Left cardiac atrium (tissue), 4 donors: ENCODE data around the gene ITPR2. TPM values are rescaled to one million over a fixed set of nuclear protein-coding genes. Genes with fewer than 3 reads are reported as not detected.
A peak's percentile ranks its signal among the peaks of the same experiment; 100 is the strongest.
"Not testable (repeated sequence)": the region's sequence is repeated elsewhere in the genome, so short reads cannot be mapped to it uniquely, and the experiment has no call there.

Source experiments
- ATAC-seq, 2 donors: fragments of 200-7000 bp; cut with Tn5 transposase; one replicate each; pipeline ENCODE4 v1.9.1; 2020; ENCODE audit warnings: mild to moderate bottlenecking in 2 of 2, moderate library complexity in 2 of 2
- DNase-seq: peaks from one replicate; pipeline ENCODE4 v3.0.0-alpha.2; 2020
- intact Hi-C, 2 donors: fragments of 100-400 bp; cut with DNase I; formaldehyde crosslinking; loops; one replicate each; pipeline versions ENCODE4 v1.14.1 to v1.15.1; 2022 to 2023
- total RNA-seq, 2 donors: library from RNA; stranded (reverse); fragmentation: NEBNext Ultra II Directional; extraction: Animal tissue kit (Norgen Biotek cat#: 25700); gene quantifications; one replicate each; pipeline ENCODE4 v1.2.1, GENCODE V29; 2021
- donor health status: DM: no; HTN: yes; CAD: no.
- donor health status: DM: no; HTN: yes; CAD: no; lungs with severe emphysema.
- donor health status: DM: yes; HTN: yes; CAD: no.
- donor health status: Dilated cardiomyopathy.

The ITPR2 gene
- total RNA-seq, 2 donors from 2014 or later = 25.4 to 26.7 TPM

GRCh38 chr12:26800858-26801257, 32.1 kb downstream of the ITPR2 start:
- DNase-seq = no peak
- intact Hi-C loops = no loop called here
- no peak for ATAC-seq

- DNase-seq (no peak), ATAC-seq (no peak)
- intact Hi-C loops = no loop called here
Observed at GRCh38 chr12:26800347-26800746, 32.6 kb downstream of the ITPR2 start.

GRCh38 chr12:26799741-26800140, 33.3 kb downstream of the ITPR2 start:
- DNase-seq (no peak), ATAC-seq (no peak)
- intact Hi-C loops = no loop called here

- no peak for ATAC-seq
- intact Hi-C loops = no loop called here
Observed at GRCh38 chr12:26798640-26799039, 34.4 kb downstream of the ITPR2 start.

GRCh38 chr12:26798023-26798422, 35.0 kb downstream of the ITPR2 start:
- ATAC-seq (peak in 1 of 2 donors; percentile 53), DNase-seq (no peak)
- intact Hi-C loops = no loop called here

More at GRCh38 chr12:26798640-26799039, 34.4 kb downstream of the ITPR2 start:
- no peak for DNase-seq

GRCh38 chr12:26795910-26796309, 37.1 kb downstream of the ITPR2 start:
- intact Hi-C loops = no loop called here
- ATAC-seq (no peak), DNase-seq (no peak)

GRCh38 chr12:26791301-26791791, 41.6 kb downstream of the ITPR2 start:
- intact Hi-C loops = no loop called here
- ATAC-seq (peak; percentile 37 to 68), DNase-seq (no peak)

- intact Hi-C loops = no loop called here
- DNase-seq (no peak), ATAC-seq (no peak)
Observed at GRCh38 chr12:26790645-26790994, 42.4 kb downstream of the ITPR2 start.

- DNase-seq (no peak), ATAC-seq (no peak)
- intact Hi-C loops = no loop called here
Observed at GRCh38 chr12:26789731-26790644, 43.0 kb downstream of the ITPR2 start.

- intact Hi-C loops = no loop called here
- DNase-seq (peak; percentile 52), ATAC-seq (peak; percentile 56 to 92)
Observed at GRCh38 chr12:26786865-26787514, 46.0 kb downstream of the ITPR2 start.

GRCh38 chr12:26786491-26786864, 46.5 kb downstream of the ITPR2 start:
- intact Hi-C loops = no loop called here
- ATAC-seq = peak in 1 of 2 donors; percentile 22

GRCh38 chr12:26783816-26784379, 49.1 kb downstream of the ITPR2 start:
- DNase-seq, intact Hi-C loops, ATAC-seq: not testable (repeated sequence)

More at GRCh38 chr12:26786491-26786864, 46.5 kb downstream of the ITPR2 start:
- DNase-seq = no peak

GRCh38 chr12:26783131-26783526, 49.9 kb downstream of the ITPR2 start:
- intact Hi-C loops = no loop called here
- ATAC-seq (peak in 1 of 2 donors; percentile 12), DNase-seq (no peak)

GRCh38 chr12:26782372-26783130, 50.4 kb downstream of the ITPR2 start:
- DNase-seq = no peak
- no peak for ATAC-seq
- intact Hi-C loops = no loop called here

GRCh38 chr12:26780656-26781055, 52.3 kb downstream of the ITPR2 start:
- DNase-seq, ATAC-seq, intact Hi-C loops: not testable (repeated sequence)

- not testable (repeated sequence) for ATAC-seq
Observed at GRCh38 chr12:26778173-26778775, 54.7 kb downstream of the ITPR2 start.

GRCh38 chr12:26777236-26777635, 55.8 kb downstream of the ITPR2 start:
- DNase-seq = no peak
- intact Hi-C loops = no loop called here
- no peak for ATAC-seq

More at GRCh38 chr12:26778173-26778775, 54.7 kb downstream of the ITPR2 start:
- DNase-seq, intact Hi-C loops: not testable (repeated sequence)

GRCh38 chr12:26775991-26776390, 57.0 kb downstream of the ITPR2 start:
- DNase-seq, intact Hi-C loops, ATAC-seq: not testable (repeated sequence)
